Hepatocyte (in vitro differentiated cells): ENCODE results near the gene MEGF11. TPM values are rescaled to one million over a fixed set of nuclear protein-coding genes. Genes with fewer than 3 reads are reported as not detected.

ENCODE experiments used
- DNase-seq: peaks from one replicate; pipeline ENCODE4 v3.0.0-alpha.2; 2016; ENCODE audit warnings: low spot score
- H2AFZ ChIP-seq: fragments of 200-600 bp; sonication (generic); 2 replicates; pipeline ENCODE4 v1.6.0; 2016; ENCODE audit warnings: antibody characterized with exemption, mild to moderate bottlenecking
- H3K27ac ChIP-seq: fragments of 200-600 bp; sonication (generic); 2 replicates; pipeline ENCODE4 v1.5.1; 2016; ENCODE audit warnings: mild to moderate bottlenecking
- H3K27me3 ChIP-seq: fragments of 200-600 bp; sonication (generic); 2 replicates; pipeline ENCODE4 v1.6.1; 2016
- H3K36me3 ChIP-seq: fragments of 200-600 bp; sonication (generic); replicated peaks from 2 replicates; pipeline ENCODE4 v1.5.1; 2016; ENCODE audit warnings: low read depth; ENCODE audit not compliant: insufficient read depth
- H3K4me1 ChIP-seq: fragments of 200-600 bp; sonication (generic); 2 replicates; pipeline ENCODE4 v1.5.1; 2016; ENCODE audit warnings: mild to moderate bottlenecking, moderate library complexity; ENCODE audit not compliant: insufficient read depth
- H3K4me2 ChIP-seq: fragments of 200-600 bp; sonication (generic); 2 replicates; pipeline ENCODE4 v1.6.0; 2016
- H3K4me3 ChIP-seq: fragments of 200-600 bp; sonication (generic); 2 replicates; pipeline ENCODE4 v1.5.1; 2016; ENCODE audit warnings: mild to moderate bottlenecking
- H3K79me2 ChIP-seq: fragments of 200-600 bp; sonication (generic); 2 replicates; pipeline ENCODE4 v1.6.0; 2017; ENCODE audit warnings: mild to moderate bottlenecking
- H3K9me2 ChIP-seq: fragments of 200-600 bp; sonication (generic); replicated peaks from 2 replicates; pipeline ENCODE4 v1.6.0; 2017; ENCODE audit warnings: mild to moderate bottlenecking; ENCODE audit not compliant: insufficient read depth
- H3K9me3 ChIP-seq: fragments of 200-600 bp; sonication (generic); 2 replicates; pipeline ENCODE4 v1.5.1; 2016; ENCODE audit warnings: low read depth, mild to moderate bottlenecking
- H4K20me1 ChIP-seq: fragments of 200-600 bp; sonication (generic); 2 replicates; pipeline ENCODE4 v1.6.0; 2016; ENCODE audit warnings: mild to moderate bottlenecking; ENCODE audit not compliant: insufficient read depth, poor library complexity, severe bottlenecking
- CTCF ChIP-seq: fragments of 200-600 bp; sonication (generic); IDR thresholded peaks from 2 replicates; pipeline ENCODE4 v1.5.1; 2016; ENCODE audit warnings: antibody characterized with exemption, mild to moderate bottlenecking; ENCODE audit not compliant: poor library complexity
- EZH2 ChIP-seq: fragments of 200-600 bp; sonication (generic); IDR thresholded peaks from 2 replicates; pipeline ENCODE4 v1.6.1; 2016; ENCODE audit warnings: antibody characterized with exemption, mild to moderate bottlenecking, borderline replicate concordance
- EZH2phosphoT487 ChIP-seq: fragments of 200-600 bp; sonication (generic); IDR thresholded peaks from one replicate; pipeline ENCODE4 v1.6.1; 2018; ENCODE audit warnings: antibody characterized with exemption, mild to moderate bottlenecking, low read depth, moderate library complexity; ENCODE audit not compliant: unreplicated experiment, severe bottlenecking
- WGBS: methylation state at CpG from one replicate; pipeline ENCODE4 v1.1.6; 2016; ENCODE audit warnings: low lambda C conversion rate; ENCODE audit errors: missing lambda C conversion rate; 5-methylcytosine and 5-hydroxymethylcytosine counted together
- polyA plus RNA-seq: library from polyadenylated mRNA; unstranded; fragments of >200 nt; fragmentation: Nextera tagmentation; extraction: Ambion mirVana; gene quantifications from 2 replicates; pipeline ENCODE4 v1.2.1, GENCODE V29; 2016
- total RNA-seq: library from RNA; depleted of rRNA; stranded (reverse); fragments of >200 nt; gene quantifications from 2 replicates; pipeline ENCODE4 v1.2.3, GENCODE V29; 2014

MEGF11 gene
- total and polyA plus RNA-seq, 2 experiments from 2014 or later = 0.07 to 0.25 TPM

GRCh38 chr15:66293419-66294156 is 40.0 kb upstream of the MEGF11 start, which contains the start of gene DIS3L:
Gene DIS3L, plus strand, starts transcription at chr15:66293568. Its CDS starts 29 bp downstream, at chr15:66293597.
- Histone ChIP-seq H3K27me3 (no peaks in the 10 kb centered on the region), H3K9me2 (no peaks in the 10 kb centered on the region), H3K9me3 (no peaks in the 10 kb centered on the region), H3K4me3 (peak within 1 kb of the TSS; percentile 43), H3K4me2 (peak within 1 kb of the TSS; percentile 82), H3K79me2 (peaks cover 37% of the 10 kb centered on the region), H4K20me1 (no peaks in the 10 kb centered on the region), H2AFZ (peak within 1 kb of the TSS; percentile 93), H3K4me1 (peaks cover 30% of the 10 kb centered on the region), H3K36me3 (no peaks in the 10 kb centered on the region), H3K27ac (peak within 1 kb of the TSS; percentile 90)
- WGBS = under 1% methylated on average over 43 of the region's 92 CpGs
- DNase-seq = peak; percentile 80
- TF ChIP-seq CTCF (no peak), EZH2 (no peak), EZH2phosphoT487 (no peak)

- Histone ChIP-seq H3K4me3 (peak overlapping the region; percentile 43), H3K4me2 (peak overlapping the region; percentile 82), H4K20me1 (no peaks in the 10 kb centered on the region), H3K27me3 (no peaks in the 10 kb centered on the region), H3K9me3 (no peaks in the 10 kb centered on the region), H2AFZ (peak overlapping the region; percentile 85), H3K36me3 (no peaks in the 10 kb centered on the region), H3K9me2 (no peaks in the 10 kb centered on the region), H3K79me2 (peaks cover 37% of the 10 kb centered on the region), H3K27ac (peak overlapping the region; percentile 90), H3K4me1 (peaks cover 30% of the 10 kb centered on the region)
- 33% methylated on average over 22 of the region's 22 CpGs for WGBS
- no peak for DNase-seq
- no peak for TF ChIP-seq EZH2phosphoT487
- no peak for TF ChIP-seq EZH2
- no peak for TF ChIP-seq CTCF
These were observed 39.2 kb upstream of the MEGF11 start for GRCh38 chr15:66292571-66293418.

- Histone ChIP-seq H3K4me2 (peak overlapping the region; percentile 82), H2AFZ (no peak overlapping the region), H3K9me3 (no peaks in the 10 kb centered on the region), H3K4me1 (peaks cover 30% of the 10 kb centered on the region), H3K27me3 (no peaks in the 10 kb centered on the region), H3K27ac (peak overlapping the region; percentile 90), H3K79me2 (peaks cover 29% of the 10 kb centered on the region), H3K36me3 (no peaks in the 10 kb centered on the region), H3K4me3 (no peak overlapping the region), H3K9me2 (no peaks in the 10 kb centered on the region), H4K20me1 (no peaks in the 10 kb centered on the region)
- 74% methylated on average over 6 of the region's 6 CpGs for WGBS
- DNase-seq = no peak
- TF ChIP-seq EZH2 (no peak), EZH2phosphoT487 (no peak), CTCF (no peak)
These were observed 38.4 kb upstream of the MEGF11 start for GRCh38 chr15:66291816-66292570.
